Neural crest cell (in vitro differentiated cells): ENCODE measurements around the gene AZIN2. TPM values are rescaled to one million over a fixed set of nuclear protein-coding genes. Genes with fewer than 3 reads are reported as not detected.
"Not testable (repeated sequence)": the region's sequence is repeated elsewhere in the genome, so short reads cannot be mapped to it uniquely, and the experiment has no call there.

Experiments
- DNase-seq: peaks from one replicate; pipeline ENCODE4 v3.0.0; 2021; ENCODE audit warnings: low read depth, mixed read lengths, low spot score
- H3K27ac Mint-ChIP-seq: one replicate; pipeline ENCODE4 v1.8.0; 2021; ENCODE audit warnings: mild to moderate bottlenecking, mixed read lengths; ENCODE audit not compliant: unreplicated experiment
- H3K27me3 Mint-ChIP-seq: 2 replicates; pipeline ENCODE4 v1.8.0; 2021; ENCODE audit warnings: low read depth, mild to moderate bottlenecking, mixed read lengths
- H3K36me3 Mint-ChIP-seq: 2 replicates; pipeline ENCODE4 v1.8.0; 2021; ENCODE audit warnings: low read depth, mild to moderate bottlenecking, mixed read lengths
- H3K4me1 Mint-ChIP-seq: 2 replicates; pipeline ENCODE4 v1.8.0; 2021; ENCODE audit warnings: mixed read lengths
- H3K4me3 Mint-ChIP-seq: one replicate; pipeline ENCODE4 v1.8.0; 2021; ENCODE audit warnings: mild to moderate bottlenecking, mixed read lengths
- H3K9me3 Mint-ChIP-seq: 2 replicates; pipeline ENCODE4 v1.8.0; 2021; ENCODE audit warnings: mixed read lengths
- CTCF ChIP-seq: fragments of 200-600 bp; sonication (generic); conservative IDR thresholded peaks from 2 replicates; pipeline ENCODE4 v1.5.0; 2021; ENCODE audit warnings: antibody characterized with exemption, mild to moderate bottlenecking
- total RNA-seq: library from RNA; stranded (reverse); gene quantifications from 2 replicates; pipeline ENCODE4 v1.2.1, GENCODE V29; 2021

The AZIN2 gene
- total RNA-seq, 1 donor from 2014 or later: 8.1 TPM

- no peak overlapping the region for H3K27ac Mint-ChIP-seq
- DNase-seq: no peak
- no peaks in the 10 kb centered on the region for H3K9me3 Mint-ChIP-seq
- no peak for TF ChIP-seq CTCF
- H3K4me3 Mint-ChIP-seq: no peak overlapping the region
- H3K27me3 Mint-ChIP-seq: no peaks in the 10 kb centered on the region
- H3K4me1 Mint-ChIP-seq: peaks cover 9% of the 10 kb centered on the region
- H3K36me3 Mint-ChIP-seq: no peaks in the 10 kb centered on the region
Observed at GRCh38 chr1:33120436-33121231, 39.7 kb downstream of the AZIN2 start.

GRCh38 chr1:33121728-33122127 is 40.8 kb downstream of the AZIN2 start:
- Mint-ChIP-seq H3K27me3 (no peaks in the 10 kb centered on the region), H3K4me1 (peaks cover 9% of the 10 kb centered on the region), H3K4me3 (no peak overlapping the region), H3K36me3 (no peaks in the 10 kb centered on the region), H3K27ac (no peak overlapping the region), H3K9me3 (no peaks in the 10 kb centered on the region)
- DNase-seq: no peak
- no peak for TF ChIP-seq CTCF

- no peak for TF ChIP-seq CTCF
- H3K27me3 Mint-ChIP-seq: no peaks in the 10 kb centered on the region
Observed at GRCh38 chr1:33122483-33123178, 41.7 kb downstream of the AZIN2 start.

GRCh38 chr1:33123266-33123665 is 42.3 kb downstream of the AZIN2 start:
- Mint-ChIP-seq H3K36me3 (no peaks in the 10 kb centered on the region), H3K27ac (no peak overlapping the region), H3K4me3 (no peak overlapping the region), H3K4me1 (peaks cover 15% of the 10 kb centered on the region), H3K9me3 (no peaks in the 10 kb centered on the region), H3K27me3 (no peaks in the 10 kb centered on the region)
- TF ChIP-seq CTCF: no peak
- DNase-seq: no peak

More at GRCh38 chr1:33122483-33123178, 41.7 kb downstream of the AZIN2 start:
- peak overlapping the region; percentile 0 for H3K27ac Mint-ChIP-seq
- DNase-seq: no peak
- H3K4me3 Mint-ChIP-seq: no peak overlapping the region
- peaks cover 15% of the 10 kb centered on the region for H3K4me1 Mint-ChIP-seq
- no peaks in the 10 kb centered on the region for H3K36me3 Mint-ChIP-seq
- H3K9me3 Mint-ChIP-seq: no peaks in the 10 kb centered on the region

GRCh38 chr1:33124647-33125046 is 43.7 kb downstream of the AZIN2 start:
- not testable (repeated sequence) for H3K4me3 Mint-ChIP-seq, H3K27ac Mint-ChIP-seq, H3K36me3 Mint-ChIP-seq, DNase-seq, H3K9me3 Mint-ChIP-seq, H3K4me1 Mint-ChIP-seq, H3K27me3 Mint-ChIP-seq
